ENCODE results near the gene EIF3C.
"Not testable (repeated sequence)": the region's sequence is repeated elsewhere in the genome, so short reads cannot be mapped to it uniquely, and the experiment has no call there.

Gene EIF3C

GRCh38 chr16:28749997-28750465 lies 38.8 kb downstream of the EIF3C start:
- not testable (repeated sequence) for DNase-seq

- DNase-seq = not testable (repeated sequence)
Observed at GRCh38 chr16:28750469-28751067, 39.3 kb downstream of the EIF3C start.

- DNase-seq = not testable (repeated sequence)
Observed at GRCh38 chr16:28751487-28751886, 40.2 kb downstream of the EIF3C start, which contains the start of gene NPIPB9. Gene NPIPB9, plus strand, starts transcription at chr16:28751787.

- DNase-seq = not testable (repeated sequence)
Observed at GRCh38 chr16:28781697-28782096, 70.4 kb downstream of the EIF3C start.

- not testable (repeated sequence) for DNase-seq
Observed at GRCh38 chr16:28782357-28782756, 71.1 kb downstream of the EIF3C start.

Measured in NCI-H2171 (cell line).